MCF 10A (cell line): ENCODE results near the gene ATXN2L. TPM values are rescaled to one million over a fixed set of nuclear protein-coding genes. Genes with fewer than 3 reads are reported as not detected.
A peak's percentile ranks its signal among the peaks of the same experiment; 100 is the strongest.
"Not testable (repeated sequence)": the region's sequence is repeated elsewhere in the genome, so short reads cannot be mapped to it uniquely, and the experiment has no call there.

ENCODE experiments used
- Bru-seq: library from RNA; stranded (reverse); fragments of 400-500 nt; gene quantifications from one replicate; lab custom pipeline; 2021; lab: Mats Ljungman, UMichigan
- BruChase-seq, 2 experiments: library from RNA; stranded (reverse); fragments of 400-500 nt; gene quantifications; one replicate each; lab custom pipeline; 2021; lab: Mats Ljungman, UMichigan
- BruUV-seq: library from RNA; stranded (reverse); fragments of 400-500 nt; replicated peaks from 2 replicates; lab custom pipeline; 2021; lab: Mats Ljungman, UMichigan
- CTCF ChIA-PET: fragments of 300-600 bp; sonication (Branson Sonifier 250); formaldehyde crosslinking; extraction: SDS; loops from one replicate; lab custom pipeline; 2021; ENCODE audit warnings: antibody characterized with exemption, inconsistent platforms; lab: Yijun Ruan, JAX
- POLR2A ChIA-PET: fragments of 300-600, 350-650 bp; sonication (Branson Sonifier 250); formaldehyde crosslinking; extraction: SDS; loops from one replicate; lab custom pipeline; 2020; ENCODE audit warnings: antibody characterized with exemption, inconsistent platforms; lab: Yijun Ruan, JAX
- DNase-seq: peaks from one replicate; pipeline ENCODE4 v3.0.0-alpha.2; 2018; ENCODE audit not compliant: unreplicated experiment
- H3K27ac Mint-ChIP-seq: one replicate; pipeline ENCODE4 v1.8.0; 2022; ENCODE audit warnings: mild to moderate bottlenecking, low read depth, mixed read lengths; ENCODE audit not compliant: unreplicated experiment
- H3K27me3 Mint-ChIP-seq: one replicate; pipeline ENCODE4 v1.8.0; 2022; ENCODE audit warnings: mixed read lengths; ENCODE audit not compliant: insufficient read depth, unreplicated experiment
- H3K36me3 Mint-ChIP-seq: one replicate; pipeline ENCODE4 v1.8.0; 2022; ENCODE audit warnings: mild to moderate bottlenecking, moderate library complexity, mixed read lengths; ENCODE audit not compliant: insufficient read depth, unreplicated experiment
- H3K4me1 Mint-ChIP-seq: one replicate; pipeline ENCODE4 v1.8.0; 2022; ENCODE audit warnings: mixed read lengths; ENCODE audit not compliant: insufficient read depth, unreplicated experiment
- H3K4me3 Mint-ChIP-seq: one replicate; pipeline ENCODE4 v1.8.0; 2022; ENCODE audit warnings: mild to moderate bottlenecking, moderate library complexity, mixed read lengths; ENCODE audit not compliant: unreplicated experiment
- H3K9me3 Mint-ChIP-seq: one replicate; pipeline ENCODE4 v1.8.0; 2022; ENCODE audit warnings: mixed read lengths; ENCODE audit not compliant: unreplicated experiment
- CTCF ChIP-seq: fragments of 200-600 bp; IDR thresholded peaks from one replicate; pipeline ENCODE4 v1.8.0; 2022; ENCODE audit warnings: antibody characterized with exemption, mild to moderate bottlenecking; ENCODE audit not compliant: unreplicated experiment
- intact Hi-C: fragments of 100-400 bp; cut with micrococcal nuclease; formaldehyde crosslinking; loops from 2 replicates; pipeline ENCODE4 v1.14.1; 2022
- long read RNA-seq: library from polyadenylated mRNA; stranded (forward); transcript quantifications from one replicate; pipeline ENCODE4 v2.0.0, GENCODE V29; 2022
- total RNA-seq: library from RNA; stranded (reverse); gene quantifications from 2 replicates; pipeline ENCODE4 v1.2.3, GENCODE V29; 2022

ATXN2L gene, protein sequence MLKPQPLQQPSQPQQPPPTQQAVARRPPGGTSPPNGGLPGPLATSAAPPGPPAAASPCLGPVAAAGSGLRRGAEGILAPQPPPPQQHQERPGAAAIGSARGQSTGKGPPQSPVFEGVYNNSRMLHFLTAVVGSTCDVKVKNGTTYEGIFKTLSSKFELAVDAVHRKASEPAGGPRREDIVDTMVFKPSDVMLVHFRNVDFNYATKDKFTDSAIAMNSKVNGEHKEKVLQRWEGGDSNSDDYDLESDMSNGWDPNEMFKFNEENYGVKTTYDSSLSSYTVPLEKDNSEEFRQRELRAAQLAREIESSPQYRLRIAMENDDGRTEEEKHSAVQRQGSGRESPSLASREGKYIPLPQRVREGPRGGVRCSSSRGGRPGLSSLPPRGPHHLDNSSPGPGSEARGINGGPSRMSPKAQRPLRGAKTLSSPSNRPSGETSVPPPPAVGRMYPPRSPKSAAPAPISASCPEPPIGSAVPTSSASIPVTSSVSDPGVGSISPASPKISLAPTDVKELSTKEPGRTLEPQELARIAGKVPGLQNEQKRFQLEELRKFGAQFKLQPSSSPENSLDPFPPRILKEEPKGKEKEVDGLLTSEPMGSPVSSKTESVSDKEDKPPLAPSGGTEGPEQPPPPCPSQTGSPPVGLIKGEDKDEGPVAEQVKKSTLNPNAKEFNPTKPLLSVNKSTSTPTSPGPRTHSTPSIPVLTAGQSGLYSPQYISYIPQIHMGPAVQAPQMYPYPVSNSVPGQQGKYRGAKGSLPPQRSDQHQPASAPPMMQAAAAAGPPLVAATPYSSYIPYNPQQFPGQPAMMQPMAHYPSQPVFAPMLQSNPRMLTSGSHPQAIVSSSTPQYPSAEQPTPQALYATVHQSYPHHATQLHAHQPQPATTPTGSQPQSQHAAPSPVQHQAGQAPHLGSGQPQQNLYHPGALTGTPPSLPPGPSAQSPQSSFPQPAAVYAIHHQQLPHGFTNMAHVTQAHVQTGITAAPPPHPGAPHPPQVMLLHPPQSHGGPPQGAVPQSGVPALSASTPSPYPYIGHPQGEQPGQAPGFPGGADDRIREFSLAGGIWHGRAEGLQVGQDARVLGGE
- total RNA-seq (245 and 251 TPM in 2 replicates), Bru-seq, nascent RNA (percentile 94 among the genes with signal in this experiment), BruChase-seq, experiment 1, labeled RNA remaining after a 6-hour chase (percentile 98 among the genes with signal in this experiment), BruChase-seq, experiment 2, labeled RNA remaining after a 2-hour chase (percentile 96 among the genes with signal in this experiment)
- long read RNA-seq, full-length matches to known transcripts = 29 of 229 reads
- long read RNA-seq, partial matches to known transcripts = 113 of 229 reads
- long read RNA-seq, other reads (novel, unspliced or antisense) = 87 of 229 reads

- Mint-ChIP-seq H3K27me3 (no peaks in the 10 kb centered on the region), H3K4me1 (peaks cover 28% of the 10 kb centered on the region), H3K27ac (peak within 1 kb of the TSS; percentile 96), H3K36me3 (peaks cover 36% of the 10 kb centered on the region), H3K4me3 (peak within 1 kb of the TSS; percentile 91), H3K9me3 (no peaks in the 10 kb centered on the region)
- intact Hi-C loops = no loop called here
- no TSS peak for BruUV-seq
- peak; percentile 93 for DNase-seq
- ChIA-PET CTCF (interaction anchor here (0.6 to 1.9 kb wide), 2 partner anchors 10 to 128 kb away, joined by 6 to 11 read pairs; partner anchors contain the start of gene NFATC2IP), POLR2A (interaction anchor here (0.7 to 5.4 kb wide), 23 partner anchors 9 to 998 kb away, joined by 3 to 104 read pairs (median 4); partner anchors contain the start of genes MVP, NFATC2IP, RABEP2 and SH2B1)
- no peak for TF ChIP-seq CTCF
Observed at GRCh38 chr16:28822520-28823290, at the start of gene ATXN2L. ATXN2L (plus strand) TSS chr16:28822999; CDS start chr16:28823260, 261 bp downstream.

DNA sequence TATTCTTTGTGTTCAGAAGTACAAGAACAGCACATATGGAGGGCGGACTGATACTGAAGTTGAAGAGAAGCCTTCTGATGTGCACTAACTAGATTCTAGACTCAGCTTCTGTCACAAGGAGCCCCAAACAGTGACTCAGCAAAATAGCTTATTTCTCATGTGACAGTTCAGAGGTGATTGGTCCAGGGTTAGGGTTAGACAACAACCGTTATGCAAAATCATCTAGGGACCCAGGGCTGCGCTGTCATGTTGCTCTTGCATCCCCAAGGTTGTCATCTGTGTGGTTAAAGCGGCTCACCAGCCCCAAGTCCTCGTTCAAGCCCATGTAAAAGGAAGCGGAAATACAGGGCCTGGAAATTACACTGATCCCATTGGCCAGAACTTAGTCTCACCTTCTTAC lies 41.1 kb upstream of the ATXN2L start:
- BruUV-seq, DNase-seq, H3K9me3 Mint-ChIP-seq, H3K27ac Mint-ChIP-seq, POLR2A ChIA-PET, H3K27me3 Mint-ChIP-seq, H3K36me3 Mint-ChIP-seq, H3K4me3 Mint-ChIP-seq, intact Hi-C loops, CTCF ChIA-PET, H3K4me1 Mint-ChIP-seq: not testable (repeated sequence)

- CTCF ChIA-PET, POLR2A ChIA-PET, H3K4me3 Mint-ChIP-seq: not testable (repeated sequence)
Observed at GRCh38 chr16:28782357-28782756, 40.4 kb upstream of the ATXN2L start.

DNA sequence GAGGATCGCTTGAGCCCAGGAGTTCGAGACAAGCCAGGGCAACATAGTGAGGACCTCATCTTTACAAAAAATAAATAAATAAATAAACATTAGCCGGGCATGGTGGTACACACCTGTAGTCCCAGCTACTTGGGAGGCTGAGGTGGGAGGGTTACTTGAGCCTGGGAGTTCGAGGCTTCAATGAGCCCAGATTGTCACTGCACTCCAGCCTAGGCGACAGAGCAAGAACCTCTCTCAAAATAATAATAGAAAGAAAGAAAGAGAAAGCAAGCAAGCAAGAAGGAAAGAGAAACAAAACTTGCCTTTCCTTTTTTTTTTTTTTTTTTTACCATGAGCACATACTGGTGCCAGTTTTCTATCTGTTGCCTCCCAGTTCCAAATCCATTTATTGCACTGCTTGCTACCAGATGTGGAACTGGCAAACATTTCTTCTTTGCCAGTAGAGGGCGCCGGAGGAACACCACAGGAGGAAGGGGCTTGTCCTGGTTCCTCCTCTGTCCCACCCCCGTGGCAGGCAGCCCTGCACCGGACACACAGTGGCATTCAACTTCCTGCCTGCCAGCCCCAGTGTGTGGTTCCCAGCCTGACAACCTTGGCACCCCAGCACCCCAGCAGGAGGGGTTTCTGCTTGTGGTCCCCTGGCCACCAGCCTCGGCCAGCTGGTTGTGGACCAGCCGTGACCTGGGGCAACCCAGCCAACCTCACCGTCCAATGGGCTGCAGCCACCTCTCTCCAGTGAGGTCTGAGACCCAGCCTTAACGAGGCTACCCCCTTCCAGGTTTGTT lies 20.4 kb upstream of the ATXN2L start:
- BruUV-seq, intact Hi-C loops, H3K4me1 Mint-ChIP-seq, H3K27ac Mint-ChIP-seq, CTCF ChIA-PET, H3K36me3 Mint-ChIP-seq, H3K9me3 Mint-ChIP-seq, DNase-seq, POLR2A ChIA-PET, H3K27me3 Mint-ChIP-seq: not testable (repeated sequence)
- peak overlapping the region; percentile 55 for H3K4me3 Mint-ChIP-seq

More at GRCh38 chr16:28782357-28782756, 40.4 kb upstream of the ATXN2L start:
- H3K27ac Mint-ChIP-seq, intact Hi-C loops, H3K27me3 Mint-ChIP-seq, DNase-seq, H3K9me3 Mint-ChIP-seq, H3K36me3 Mint-ChIP-seq, BruUV-seq, H3K4me1 Mint-ChIP-seq: not testable (repeated sequence)

DNA sequence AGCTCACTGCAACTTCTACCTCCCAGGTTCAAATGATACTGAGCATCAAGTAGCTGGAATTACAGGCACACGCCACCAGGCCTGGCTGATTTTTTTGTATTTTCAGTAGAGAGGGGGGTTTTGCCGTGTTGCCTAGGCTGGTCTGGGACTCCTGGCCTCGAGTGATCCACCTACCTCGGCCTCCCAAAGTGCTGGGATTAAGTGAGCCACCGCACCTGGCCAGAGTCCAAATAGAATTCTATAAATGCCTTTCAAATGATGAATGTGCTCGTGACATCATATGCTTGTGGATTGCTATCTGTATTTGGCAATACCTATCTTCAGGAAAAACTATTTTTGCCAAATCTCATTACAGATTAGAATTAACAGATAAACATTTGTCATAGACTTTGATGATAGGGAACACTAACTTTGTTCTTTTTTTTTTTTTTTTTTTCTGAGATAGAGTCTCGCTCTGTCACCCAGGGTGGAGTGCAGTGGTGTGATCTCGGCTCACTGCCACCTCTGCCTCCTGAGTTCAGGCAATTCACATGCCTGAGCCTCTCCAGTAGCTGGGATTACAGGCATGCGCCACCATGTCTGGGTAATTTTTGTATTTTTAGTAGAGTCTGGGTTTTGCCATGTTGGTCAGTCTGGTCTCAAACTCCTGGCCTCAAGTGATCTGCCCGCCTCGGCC lies 15.2 kb upstream of the ATXN2L start:
- H3K9me3 Mint-ChIP-seq, BruUV-seq, intact Hi-C loops, H3K36me3 Mint-ChIP-seq, H3K27ac Mint-ChIP-seq, DNase-seq, H3K4me3 Mint-ChIP-seq, POLR2A ChIA-PET, H3K4me1 Mint-ChIP-seq, CTCF ChIA-PET, H3K27me3 Mint-ChIP-seq: not testable (repeated sequence)
